NT2/D1 (cell line): ENCODE results near the gene WDR35.

Experiments
- SUZ12 ChIP-seq: IDR thresholded peaks from 2 replicates; pipeline ENCODE4 v1.6.1; 2011; ENCODE audit not compliant: insufficient read length, insufficient read depth; ENCODE audit errors: extremely low read depth
- YY1 ChIP-seq: IDR thresholded peaks from 2 replicates; pipeline ENCODE4 v1.6.1; 2011; ENCODE audit not compliant: insufficient read length, insufficient read depth
- ZNF274 ChIP-seq: IDR thresholded peaks from 2 replicates; pipeline ENCODE4 v1.6.1; 2011; ENCODE audit warnings: mild to moderate bottlenecking, low read depth, low read length

DNA sequence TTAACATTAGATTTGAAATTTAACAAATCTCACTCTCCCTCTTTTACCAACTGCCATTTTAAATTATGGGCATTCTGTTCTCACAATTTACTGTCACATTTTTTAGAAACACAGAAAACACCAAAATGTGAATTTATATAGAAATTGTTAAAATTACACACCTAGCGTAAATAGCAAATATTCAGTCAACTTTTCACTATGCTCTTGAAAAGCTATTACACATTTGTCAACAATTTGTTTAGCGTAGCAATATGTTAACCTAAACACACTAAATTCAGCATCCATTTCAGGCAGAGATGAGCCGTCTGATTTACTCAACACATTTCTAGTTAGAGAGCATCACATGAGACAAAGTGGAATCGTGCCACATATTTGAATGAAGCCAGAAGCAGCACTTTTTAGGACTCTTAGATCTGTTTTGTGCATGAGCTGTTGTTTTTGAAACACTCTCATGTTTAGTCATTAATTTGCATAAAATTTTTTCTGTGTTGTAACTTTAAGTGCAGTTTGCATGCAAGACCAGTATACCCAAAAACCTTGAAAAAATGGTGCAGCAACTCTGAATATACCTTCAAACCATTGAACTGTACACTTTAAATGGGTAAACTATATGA lies 96.3 kb downstream of the WDR35 start:
- TF ChIP-seq SUZ12, result no peak
- no peak for TF ChIP-seq YY1
- TF ChIP-seq ZNF274, result no peak
